GM18505 (cell line): ENCODE results near the gene SEPTIN1.
"Not testable (repeated sequence)": the region's sequence is repeated elsewhere in the genome, so short reads cannot be mapped to it uniquely, and the experiment has no call there.

Experiments
- ATAC-seq: cut with Tn5 transposase; IDR thresholded peaks from one replicate; pipeline ENCODE4 v1.9.1; 2021; ENCODE audit not compliant: unreplicated experiment
- POLR2A ChIP-seq: IDR thresholded peaks from 4 replicates; pipeline ENCODE4 v1.6.1; 2011; ENCODE audit warnings: borderline replicate concordance; ENCODE audit not compliant: insufficient read depth, insufficient read length; ENCODE audit errors: extremely low read depth

Gene SEPTIN1

GRCh38 chr16:30340621-30341020 lies 41.7 kb downstream of the SEPTIN1 start:
- no peak for ATAC-seq
- TF ChIP-seq POLR2A, result no peak

GRCh38 chr16:30338715-30339114 lies 43.6 kb downstream of the SEPTIN1 start:
- ATAC-seq, result not testable (repeated sequence)

DNA sequence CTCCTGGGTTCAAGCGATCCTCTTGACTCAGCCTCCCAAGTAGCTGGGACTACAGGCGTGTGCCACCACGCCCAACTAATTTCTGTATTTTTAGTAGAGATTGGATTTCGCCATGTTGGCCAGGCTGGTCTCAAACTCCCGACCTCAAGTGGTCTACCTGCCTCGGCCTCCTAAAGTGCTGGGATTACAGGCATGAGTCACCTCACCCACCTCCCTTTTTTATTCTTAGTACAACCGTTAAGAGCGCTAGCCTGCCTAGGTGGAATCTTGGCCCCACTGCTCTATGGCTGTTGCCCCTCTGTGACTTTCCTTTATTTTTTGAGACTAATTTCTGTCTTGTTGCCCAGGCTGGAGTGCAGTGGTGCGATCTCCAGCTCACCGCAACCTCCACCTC lies 44.4 kb downstream of the SEPTIN1 start:
- not testable (repeated sequence) for ATAC-seq

- no peak for ATAC-seq
- no peak for TF ChIP-seq POLR2A
Observed at GRCh38 chr16:30335598-30336474, 46.5 kb downstream of the SEPTIN1 start.

GRCh38 chr16:30335028-30335597 lies 47.2 kb downstream of the SEPTIN1 start:
- peak; percentile 66 for TF ChIP-seq POLR2A
- peak; percentile 76 for ATAC-seq

DNA sequence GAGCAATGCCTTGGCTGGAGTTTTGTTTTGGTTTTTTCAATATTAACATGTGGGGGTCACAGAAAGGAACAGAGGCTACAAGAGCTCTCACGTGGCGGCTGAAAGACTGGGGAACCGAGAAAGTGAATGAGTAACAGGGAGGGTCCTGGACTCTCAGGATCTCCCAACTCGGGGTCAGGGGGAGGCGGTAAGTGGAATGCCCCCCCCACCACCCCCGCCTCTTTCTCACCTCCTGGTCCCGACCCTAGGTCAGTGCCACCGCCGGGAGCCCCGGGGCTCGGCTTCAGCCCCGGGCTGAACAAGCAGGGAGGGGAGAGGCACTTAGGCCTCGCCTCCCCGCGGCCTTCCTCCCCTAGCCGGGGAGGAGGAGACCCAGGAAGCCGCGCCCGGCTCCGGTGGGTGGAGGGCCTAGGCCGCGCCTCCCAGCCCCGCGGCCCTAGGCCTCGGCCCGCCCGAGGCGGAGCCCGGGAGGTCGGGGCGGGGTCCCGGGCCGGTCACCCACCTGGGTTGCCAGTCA lies 47.8 kb downstream of the SEPTIN1 start:
- peak; percentile 86 for ATAC-seq
